ENCODE results near the gene RANGAP1.

RANGAP1 gene

GRCh38 chr22:41256254-41257253 lies 29.4 kb downstream of the RANGAP1 start:
- no peak for DNase-seq

- DNase-seq = no peak
Observed at GRCh38 chr22:41254230-41254629, 31.8 kb downstream of the RANGAP1 start.

- no peak for DNase-seq
Observed at GRCh38 chr22:41252365-41252764, 33.6 kb downstream of the RANGAP1 start.

- no peak for DNase-seq
Observed at GRCh38 chr22:41250127-41250526, 35.9 kb downstream of the RANGAP1 start.

- DNase-seq = no peak
Observed at GRCh38 chr22:41249442-41249841, 36.5 kb downstream of the RANGAP1 start.

- DNase-seq = no peak
Observed at GRCh38 chr22:41248758-41249157, 37.2 kb downstream of the RANGAP1 start.

GRCh38 chr22:41248314-41248713 lies 37.7 kb downstream of the RANGAP1 start:
- DNase-seq = no peak

GRCh38 chr22:41247703-41248102 lies 38.3 kb downstream of the RANGAP1 start:
- DNase-seq = no peak

- no peak for DNase-seq
Observed at GRCh38 chr22:41245917-41246499, 40.0 kb downstream of the RANGAP1 start.

- no peak for DNase-seq
Observed at GRCh38 chr22:41243361-41243760, 42.6 kb downstream of the RANGAP1 start.

GRCh38 chr22:41242396-41243117 lies 43.4 kb downstream of the RANGAP1 start:
- DNase-seq = no peak

- no peak for DNase-seq
Observed at GRCh38 chr22:41241133-41241676, 44.8 kb downstream of the RANGAP1 start.

GRCh38 chr22:41240377-41241132 lies 45.4 kb downstream of the RANGAP1 start, which contains the start of gene CHADL:
TSS of gene CHADL (minus strand) at chr22:41240931. CDS start at chr22:41240881, 50 bp downstream.
- DNase-seq = no peak

- DNase-seq = no peak
Observed at GRCh38 chr22:41239443-41240128, 46.4 kb downstream of the RANGAP1 start.

- DNase-seq = no peak
Observed at GRCh38 chr22:41238570-41239442, 47.2 kb downstream of the RANGAP1 start.

- peak; percentile 64 for DNase-seq
Observed at GRCh38 chr22:41237707-41238569, 48.0 kb downstream of the RANGAP1 start.

GRCh38 chr22:41237036-41237706 lies 48.8 kb downstream of the RANGAP1 start:
- no peak for DNase-seq

GRCh38 chr22:41234815-41235695 lies 50.9 kb downstream of the RANGAP1 start:
- DNase-seq = no peak

Data from effector CD8-positive, alpha-beta T cell (primary cell).